ENCODE results near the gene INO80D. TPM values are rescaled to one million over a fixed set of nuclear protein-coding genes. Genes with fewer than 3 reads are reported as not detected.
"Not testable (repeated sequence)": the region's sequence is repeated elsewhere in the genome, so short reads cannot be mapped to it uniquely, and the experiment has no call there.

INO80D gene
- total RNA-seq, 1 donor from 2014 or later: 25.4 TPM

GRCh38 chr2:205976934-205977659 lies 108.9 kb downstream of the INO80D start:
- DNase-seq: not testable (repeated sequence)

GRCh38 chr2:205976120-205976814 lies 109.7 kb downstream of the INO80D start:
- DNase-seq: no peak

DNA sequence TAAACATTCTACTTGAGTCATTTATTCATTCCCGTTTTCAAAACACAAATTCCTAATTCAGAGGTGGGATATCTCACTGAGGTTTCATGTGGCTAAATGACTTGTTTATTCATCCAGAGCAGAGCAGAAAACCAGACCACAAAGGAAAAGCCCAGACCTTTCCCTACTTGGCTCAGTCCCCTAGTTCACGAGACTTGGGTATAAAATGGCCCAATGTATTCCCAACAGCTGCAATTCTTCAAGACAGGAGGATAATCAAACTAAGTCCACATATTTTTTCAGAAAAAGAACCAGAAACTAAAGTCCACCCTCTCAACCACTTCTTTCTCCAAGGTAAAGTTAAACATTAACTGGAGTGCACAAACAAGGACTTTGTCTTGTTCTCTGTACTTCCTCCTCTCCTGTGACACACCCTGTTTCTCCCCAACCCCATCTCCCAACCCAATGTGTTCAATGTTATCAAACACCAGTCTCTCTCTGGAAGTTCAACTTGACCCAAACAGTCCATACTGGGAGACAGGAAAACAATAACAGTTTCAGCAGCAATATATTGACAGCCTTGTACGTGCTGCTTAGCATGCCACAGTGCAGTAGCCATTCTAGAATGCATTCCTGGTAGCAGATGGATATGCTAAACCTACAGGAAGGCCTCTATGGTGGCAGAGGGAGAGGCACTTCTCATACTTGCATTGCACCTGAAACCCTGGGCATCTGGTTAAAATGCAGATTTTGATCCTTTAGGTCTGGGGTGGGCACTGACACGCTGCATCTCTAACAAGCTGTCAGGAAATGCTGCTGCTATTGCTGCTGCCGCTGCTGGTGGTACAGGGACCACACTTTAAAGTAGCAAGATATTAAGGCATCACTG lies 110.7 kb downstream of the INO80D start:
- no peak for DNase-seq

GRCh38 chr2:205972113-205972512 lies 113.9 kb downstream of the INO80D start:
- DNase-seq: no peak

- DNase-seq: no peak
Measured at GRCh38 chr2:205970348-205970747, 115.6 kb downstream of the INO80D start.

DNA sequence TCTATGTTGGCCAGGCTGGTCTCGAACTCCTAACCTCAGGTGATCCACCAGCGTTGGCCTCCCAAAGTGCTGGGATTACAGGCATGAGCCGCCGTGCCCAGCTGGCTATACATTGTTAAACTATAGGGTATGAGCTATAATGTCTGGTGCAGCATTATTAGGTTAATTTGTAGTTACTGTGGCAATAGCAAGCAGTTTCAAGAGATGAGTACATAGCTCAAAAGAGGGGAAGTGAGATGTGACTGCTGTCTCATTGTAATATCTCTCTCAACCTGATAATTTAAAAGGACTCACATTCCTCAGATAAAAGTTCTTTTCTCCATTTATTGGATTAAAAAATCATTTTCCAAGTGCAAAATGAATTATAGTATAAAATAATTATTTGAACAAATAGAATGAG lies 116.4 kb downstream of the INO80D start:
- DNase-seq: no peak

- no peak for DNase-seq
Measured at GRCh38 chr2:205967391-205968075, 118.4 kb downstream of the INO80D start.

DNA sequence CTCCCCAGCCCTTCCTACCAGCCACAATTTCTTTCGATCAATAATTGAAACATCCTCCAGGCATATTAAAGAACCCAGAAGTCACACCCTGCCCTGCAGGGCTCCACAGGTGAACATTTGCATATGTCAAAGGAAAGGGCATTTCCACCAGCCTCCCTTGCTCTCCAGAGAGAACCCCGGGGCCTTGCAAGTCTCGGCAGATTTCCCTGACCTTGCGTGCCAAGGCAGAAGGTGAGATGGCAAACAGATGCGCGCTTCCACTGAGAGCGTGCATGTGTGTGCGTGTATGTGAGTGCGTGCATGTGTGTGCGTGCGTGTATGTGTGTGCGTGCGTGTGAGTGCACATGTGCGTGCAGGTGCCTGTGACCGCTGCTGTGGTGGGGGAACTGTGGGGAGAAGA lies 120.3 kb downstream of the INO80D start:
- no peak for DNase-seq

DNA sequence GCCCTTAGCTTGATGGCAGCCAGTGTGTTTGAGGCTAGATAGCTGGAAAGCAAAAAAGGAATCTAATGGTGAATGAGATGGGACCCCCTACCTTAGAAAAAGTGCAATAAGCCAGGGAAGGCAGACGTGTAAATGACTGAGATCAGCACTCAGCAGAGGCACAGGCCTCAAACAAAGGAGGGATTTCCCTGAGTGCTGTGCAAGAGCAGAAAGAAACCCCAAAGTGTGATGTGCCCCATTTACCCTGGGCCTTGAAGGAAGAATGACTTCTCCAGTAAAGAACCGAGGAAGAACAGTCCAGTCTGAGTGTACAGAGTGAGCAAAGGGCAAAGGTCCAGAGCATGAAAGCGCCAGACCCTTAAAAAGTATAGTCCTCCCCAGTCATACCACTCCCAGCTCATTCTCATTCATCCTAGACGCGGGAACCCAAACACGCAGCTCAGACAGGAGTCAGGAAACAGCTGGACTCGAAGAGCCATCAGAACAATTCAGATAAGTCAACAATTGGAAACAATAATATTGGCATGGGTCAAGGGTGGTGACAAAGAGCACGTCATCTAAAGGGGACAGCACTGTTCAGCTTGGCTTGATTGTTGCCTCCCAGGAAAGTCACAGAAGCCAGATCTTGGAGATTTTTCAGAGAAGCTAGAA lies 121.7 kb downstream of the INO80D start:
- DNase-seq: no peak

DNA sequence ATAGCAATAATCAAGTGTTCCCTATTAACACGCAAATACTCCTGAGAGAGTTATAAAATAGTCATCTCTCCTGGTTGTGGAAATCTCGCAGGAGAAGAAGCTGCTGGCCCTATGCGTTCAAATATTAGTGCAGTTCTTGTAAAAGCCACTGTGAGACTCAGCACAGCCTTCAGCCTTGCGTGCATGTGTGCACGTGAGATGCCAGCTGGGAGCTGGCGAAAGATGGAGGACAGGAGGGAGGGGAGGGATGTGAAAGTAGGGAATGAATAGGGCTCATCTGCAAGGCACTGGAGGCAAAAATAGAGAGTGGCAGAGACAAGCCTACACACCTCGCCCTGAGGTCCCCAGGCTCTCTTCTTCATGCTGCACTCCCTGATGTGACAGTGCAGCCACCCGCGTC lies 126.5 kb downstream of the INO80D start:
- no peak for DNase-seq

DNA sequence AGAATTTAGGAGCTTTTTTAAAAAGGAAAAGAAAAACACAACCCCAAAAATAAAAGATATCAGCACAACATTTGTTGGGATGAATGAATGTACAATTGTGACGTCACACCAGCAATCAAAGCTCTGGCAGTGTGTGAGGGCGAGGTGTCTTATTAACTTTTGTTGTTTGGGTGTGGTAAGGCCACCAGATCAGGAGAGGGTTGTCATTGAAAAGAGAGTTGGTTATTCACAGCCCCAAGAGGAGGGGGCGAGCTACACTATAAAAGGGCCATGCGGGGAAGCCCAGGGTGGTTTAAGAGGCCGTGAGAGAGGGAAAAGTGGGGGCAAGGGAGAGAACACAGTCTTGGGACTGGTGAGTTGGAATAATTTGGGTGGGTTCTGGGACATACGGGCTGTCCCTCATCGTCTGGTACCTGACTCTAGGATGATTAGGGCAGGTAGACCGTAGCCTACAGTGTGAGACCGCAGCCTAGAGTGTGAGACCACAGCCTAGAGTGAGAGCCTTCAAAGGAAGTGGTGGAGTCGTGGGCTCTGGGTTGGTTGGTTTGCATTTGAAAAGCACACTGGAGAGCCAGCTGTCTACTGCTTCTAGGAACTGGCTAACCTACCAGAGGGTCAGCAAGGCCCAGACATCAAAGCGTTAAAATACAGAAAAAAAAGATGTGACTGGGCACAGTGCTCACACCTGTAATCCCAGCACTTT lies 128.4 kb downstream of the INO80D start:
- no peak for DNase-seq

DNA sequence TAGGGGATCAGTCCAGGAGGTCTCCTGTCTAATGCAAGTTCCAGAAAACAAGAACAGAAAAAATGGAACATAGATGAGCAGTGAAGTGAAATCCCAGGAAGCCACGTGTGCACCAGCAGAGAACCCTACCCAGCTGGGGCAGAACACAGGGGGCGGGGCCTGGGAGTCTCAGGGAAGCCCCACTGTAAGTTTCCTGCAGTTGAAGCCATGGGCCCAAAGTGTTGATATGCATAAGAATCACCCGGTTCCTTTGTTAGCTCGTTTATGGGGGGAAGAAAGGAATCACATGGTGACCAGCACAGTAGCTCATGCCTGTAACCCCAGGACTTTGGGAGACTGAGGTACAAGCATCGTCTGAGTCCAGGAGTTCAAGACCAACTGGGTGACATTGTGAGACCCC lies 131.3 kb downstream of the INO80D start:
- no peak for DNase-seq

- DNase-seq: no peak
Measured at GRCh38 chr2:205952282-205952681, 133.7 kb downstream of the INO80D start.

GRCh38 chr2:205948883-205949282 lies 137.1 kb downstream of the INO80D start:
- DNase-seq: no peak

- DNase-seq: no peak
Measured at GRCh38 chr2:205948496-205948837, 137.5 kb downstream of the INO80D start.

GRCh38 chr2:205947621-205948495 lies 138.1 kb downstream of the INO80D start:
- peak; percentile 23 for DNase-seq

DNA sequence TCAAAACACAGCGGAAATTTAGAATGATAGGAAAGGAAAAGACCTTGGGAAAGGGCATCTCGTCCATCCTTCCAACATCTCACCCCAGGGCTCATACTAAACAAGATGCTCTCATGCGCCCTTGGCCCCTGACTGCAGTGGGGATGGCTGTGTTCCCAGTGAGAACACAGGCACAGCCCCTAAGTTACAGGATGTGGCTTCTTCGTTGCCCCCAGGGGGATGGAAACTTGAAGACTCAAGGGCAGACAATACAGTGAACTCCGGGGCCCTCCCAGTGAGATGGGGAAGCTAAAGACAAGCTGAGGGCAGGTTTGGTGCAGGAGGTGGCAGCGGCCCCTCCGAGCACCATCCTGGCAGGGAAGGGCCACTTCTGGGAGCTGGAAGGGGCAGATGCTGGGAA lies 139.7 kb downstream of the INO80D start:
- no peak for DNase-seq
